Activated CD4-positive, alpha-beta T cell treated with anti-CD3 and anti-CD28 coated beads for 1 hour (primary cell): Measurements from ENCODE around the gene KIAA1755.

Experiments
- DNase-seq: peaks from one replicate; pipeline ENCODE4 v3.0.0-alpha.2; 2020

The KIAA1755 gene

DNA sequence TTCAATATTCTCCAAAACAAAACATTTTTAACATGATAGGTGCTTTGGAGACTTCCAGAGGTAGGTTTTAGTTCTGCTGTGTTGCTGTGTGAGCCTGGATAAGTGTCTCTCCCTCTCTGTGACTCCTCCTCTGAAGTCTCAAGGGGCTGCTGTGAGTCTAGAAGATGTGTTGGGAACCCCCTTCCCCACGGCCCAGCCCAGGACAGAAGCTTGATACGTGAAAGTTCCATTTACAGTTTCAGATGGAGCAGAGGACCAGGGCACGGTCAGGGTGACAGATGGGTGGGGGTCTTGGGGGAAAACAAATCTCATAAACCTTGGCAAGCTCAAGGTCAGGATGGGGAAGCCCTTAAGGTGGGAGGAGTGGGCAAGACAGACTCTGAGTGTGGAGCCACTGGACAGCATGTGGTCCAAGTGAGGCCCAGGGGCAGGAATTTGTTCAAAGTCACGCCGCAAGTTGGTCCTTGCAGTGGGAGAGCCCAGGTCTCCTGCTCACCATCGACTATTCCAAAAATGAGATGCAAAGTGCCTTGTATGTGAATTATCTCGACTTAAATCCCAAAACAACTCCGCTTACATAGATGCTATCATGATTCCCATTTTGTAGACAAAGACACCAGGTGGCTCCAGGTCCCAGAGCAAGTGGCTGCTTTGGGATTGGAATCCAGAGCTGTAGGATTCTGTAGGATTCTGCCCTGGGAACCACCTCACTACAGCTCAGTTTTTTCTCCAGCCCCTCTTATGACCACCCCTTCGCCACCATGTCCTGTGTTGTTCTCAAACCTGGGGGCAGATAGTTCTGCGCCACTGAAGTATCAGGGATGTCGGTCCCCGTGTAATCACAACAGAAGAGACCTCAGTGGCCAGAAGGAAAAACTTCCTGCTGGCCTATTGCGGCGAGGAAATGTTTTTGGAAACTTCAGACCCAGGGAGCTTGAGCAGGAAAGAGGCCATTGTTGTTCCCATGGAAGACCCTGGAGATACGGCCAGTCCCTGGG, 97.4 kb downstream of the KIAA1755 start:
- DNase-seq = no peak

DNA sequence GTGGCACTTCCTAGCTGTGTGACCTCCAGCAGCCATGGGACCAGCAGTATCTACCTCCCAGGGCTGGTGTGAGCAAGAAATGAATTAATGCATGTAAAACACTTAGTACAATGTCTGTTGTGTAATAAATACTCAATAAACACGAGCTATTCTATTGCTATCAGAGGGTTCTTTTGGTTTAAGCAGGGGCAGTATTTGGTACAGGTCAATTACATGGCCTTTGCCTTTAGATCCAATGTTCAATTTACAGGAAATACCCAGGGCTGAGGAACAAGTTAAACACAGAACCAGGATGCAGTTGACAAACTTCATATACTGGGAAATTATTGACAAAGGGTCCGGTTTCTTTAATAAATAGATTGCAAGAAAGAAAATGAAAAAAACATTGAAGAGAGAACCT, 98.4 kb downstream of the KIAA1755 start:
- no peak for DNase-seq

DNA sequence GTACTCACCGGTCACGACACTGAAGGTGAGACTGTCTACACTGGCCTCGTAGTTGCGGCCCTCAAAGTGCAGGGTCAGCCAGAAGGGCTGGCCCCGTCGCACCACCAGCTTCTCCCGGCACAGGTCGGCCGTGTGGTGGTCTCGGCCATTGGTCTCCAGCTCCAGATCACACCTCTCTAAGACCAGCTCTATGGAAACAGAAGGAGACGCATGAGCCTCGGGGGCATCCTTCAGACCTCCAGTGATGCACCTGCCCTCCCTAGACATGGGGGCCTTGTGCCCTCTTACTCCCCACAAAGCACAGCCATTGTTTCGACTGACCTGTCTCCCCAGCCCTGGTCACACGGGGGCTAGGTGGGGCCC, 99.1 kb downstream of the KIAA1755 start:
- DNase-seq = no peak
